Stimulated activated naive CD8-positive, alpha-beta T cell treated with anti-CD3 and anti-CD28 coated beads, Interleukin-15, Interleukin-2, amounts not matched to agents 100 U/mL and 50 U/mL, for 24 hours (primary cell): ENCODE measurements around the gene SDSL.

Experiments
- ATAC-seq: fragments of 150-1000 bp; cut with Tn5 transposase; one replicate; pipeline ENCODE4 v1.10.0; 2021
- DNase-seq: peaks from one replicate; pipeline ENCODE4 v3.0.0; 2021

SDSL gene

DNA sequence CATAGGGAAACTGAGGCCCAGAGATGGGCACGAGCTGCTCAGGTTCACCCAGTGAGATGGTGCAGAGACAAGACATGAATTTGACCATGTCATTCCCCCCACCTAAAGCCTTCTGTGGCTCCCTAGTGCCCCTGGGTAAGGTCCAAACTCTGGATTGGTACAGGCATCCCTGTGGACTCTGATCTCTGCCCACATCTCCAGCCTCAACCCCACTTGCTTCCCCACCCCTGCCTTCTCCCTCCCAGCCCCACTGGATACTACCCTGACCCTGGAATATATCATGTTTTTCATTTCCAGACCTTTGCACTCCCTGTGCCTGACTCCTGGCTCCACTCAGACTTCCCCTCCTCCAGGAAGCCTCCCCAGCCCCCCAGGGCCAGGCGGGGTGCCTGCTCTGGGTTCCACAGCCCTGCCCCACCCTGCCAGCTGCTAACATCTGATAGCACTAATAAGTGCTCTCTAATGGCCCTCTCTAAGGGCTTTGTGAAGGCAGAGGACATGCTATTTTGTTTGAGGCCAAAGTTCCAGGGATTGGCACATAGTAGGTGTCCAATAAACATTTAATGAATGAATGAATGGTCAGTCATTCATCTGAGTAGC is 1.1 kb upstream of the SDSL start:
- DNase-seq = no peak

DNA sequence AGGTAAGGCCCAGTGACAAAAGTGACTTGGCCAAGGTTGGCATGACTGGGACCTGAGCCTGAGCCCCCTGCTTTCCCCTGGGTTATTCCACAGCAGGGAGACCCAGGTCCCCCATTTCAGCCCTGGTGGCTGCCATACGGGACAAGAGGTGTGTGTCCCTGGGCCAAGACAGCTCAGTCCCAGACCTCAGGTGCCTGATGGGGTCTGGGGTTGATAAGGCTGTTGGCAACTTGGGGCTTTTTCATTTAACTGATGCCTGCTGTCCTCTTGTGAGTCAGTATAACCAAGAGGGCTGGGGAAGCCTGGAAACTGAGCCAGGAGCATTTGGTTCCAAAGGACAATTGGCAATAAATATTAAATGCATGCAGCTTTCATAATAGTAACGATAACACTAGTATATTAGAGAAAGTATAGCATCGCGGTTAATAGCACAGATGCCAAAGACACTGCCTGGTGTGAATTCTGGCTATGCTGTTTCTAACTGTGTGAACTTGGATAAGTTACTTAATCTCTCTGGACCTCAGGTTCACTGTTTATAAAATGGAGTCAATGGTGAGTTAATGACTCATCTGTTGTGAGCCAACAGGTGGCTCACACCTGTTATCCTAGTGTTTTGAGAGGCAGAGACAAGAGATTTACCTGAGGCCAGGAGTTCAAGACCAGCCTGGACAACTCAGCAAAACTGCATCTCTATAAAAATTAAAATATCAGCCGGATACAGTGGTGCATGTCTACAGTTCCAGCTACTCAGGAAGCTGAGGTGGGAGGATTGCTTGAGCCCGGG is 898 bp downstream of the SDSL start:
- no peak for DNase-seq
- ATAC-seq = no peak

More for the DNA sequence above, 1.1 kb upstream of the SDSL start:
- ATAC-seq = no peak

DNA sequence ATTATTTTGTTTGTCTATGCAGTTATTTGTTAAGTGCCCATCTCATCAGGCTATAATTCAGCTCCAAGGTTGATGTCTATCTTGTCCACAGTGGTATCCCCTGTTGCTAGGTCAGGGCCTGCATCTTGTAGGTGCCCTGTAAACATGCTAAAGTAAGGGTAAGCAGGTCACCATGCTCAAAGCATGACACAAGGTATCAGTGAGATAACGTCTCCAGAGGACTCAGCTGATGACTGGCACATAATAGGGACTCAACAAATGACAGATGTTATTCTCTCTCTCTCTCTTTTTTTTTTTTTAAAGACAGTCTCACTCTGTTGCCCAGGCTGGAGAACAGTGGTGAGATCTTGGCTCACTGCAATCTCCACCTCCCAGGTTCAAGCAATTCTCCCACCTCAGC is 2.3 kb downstream of the SDSL start:
- no peak for DNase-seq
- no peak for ATAC-seq

DNA sequence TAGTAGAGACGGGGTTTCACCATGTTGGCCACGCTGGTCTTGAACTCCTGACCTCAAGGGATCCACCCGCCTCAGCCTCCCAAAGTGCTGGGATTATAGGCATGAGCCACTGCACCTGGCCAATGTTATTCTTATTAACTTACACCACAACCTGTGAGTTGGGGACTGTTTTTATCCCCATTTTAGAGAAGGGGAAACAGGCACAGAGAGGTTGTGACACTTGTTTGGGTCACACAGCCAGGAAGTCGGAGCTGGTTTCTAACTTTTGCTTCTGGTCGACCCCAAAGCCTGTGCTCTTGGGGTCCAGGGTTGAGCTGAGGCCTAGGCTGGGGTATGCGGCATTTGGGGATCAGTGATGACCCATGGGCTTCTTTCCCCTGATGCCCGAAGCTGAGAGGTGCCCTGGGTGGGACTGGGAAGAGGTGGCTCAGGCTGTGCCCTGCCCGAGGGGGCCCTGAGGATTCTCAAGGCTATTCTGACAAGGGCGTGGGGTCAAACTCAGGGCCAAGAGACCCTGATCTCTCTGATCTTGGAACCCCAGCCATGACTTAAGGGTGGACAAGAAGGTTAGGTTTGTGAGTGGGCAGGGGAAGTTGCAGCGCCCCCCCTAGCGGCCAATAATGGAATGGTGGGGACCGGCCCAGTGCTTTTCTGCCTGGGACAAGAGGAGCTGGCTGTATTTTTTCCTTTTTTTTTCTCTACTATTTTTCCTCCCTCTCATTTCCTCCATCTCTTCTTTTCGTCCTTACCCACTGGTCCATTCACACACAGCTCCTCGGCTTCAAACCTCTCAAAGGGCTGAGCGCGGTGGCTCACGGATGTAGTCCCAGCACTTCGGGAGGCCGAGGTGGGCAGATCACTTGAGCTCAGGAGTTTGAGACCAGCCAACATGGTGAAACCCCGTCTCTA is 3.0 kb downstream of the SDSL start:
- ATAC-seq = peak; percentile 41

DNA sequence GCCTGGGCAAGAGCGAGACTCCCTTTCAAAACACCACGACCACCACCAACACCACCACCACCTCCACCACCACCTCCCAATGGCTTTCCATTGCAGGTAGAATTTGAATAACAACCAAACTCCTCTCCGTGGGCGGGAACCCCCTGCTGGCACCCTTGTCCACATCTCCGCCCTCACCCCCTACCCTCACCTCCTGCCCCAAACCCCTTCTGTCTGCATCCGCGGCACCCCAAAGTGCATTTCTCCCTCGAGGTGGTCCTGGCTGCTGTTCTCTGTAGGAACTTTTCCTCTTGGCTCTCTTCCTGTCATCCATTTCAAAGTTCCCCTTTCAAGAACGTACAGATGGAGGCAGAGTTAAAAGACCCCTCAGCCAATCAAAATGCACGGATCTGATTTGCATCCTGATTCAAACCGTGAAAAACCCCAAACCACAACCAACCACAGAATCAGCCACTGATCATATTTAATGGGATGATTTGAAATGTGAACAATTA is 3.8 kb downstream of the SDSL start:
- ATAC-seq = no peak
- DNase-seq = no peak

More for the DNA sequence above, 3.0 kb downstream of the SDSL start:
- peak; percentile 70 for DNase-seq

DNA sequence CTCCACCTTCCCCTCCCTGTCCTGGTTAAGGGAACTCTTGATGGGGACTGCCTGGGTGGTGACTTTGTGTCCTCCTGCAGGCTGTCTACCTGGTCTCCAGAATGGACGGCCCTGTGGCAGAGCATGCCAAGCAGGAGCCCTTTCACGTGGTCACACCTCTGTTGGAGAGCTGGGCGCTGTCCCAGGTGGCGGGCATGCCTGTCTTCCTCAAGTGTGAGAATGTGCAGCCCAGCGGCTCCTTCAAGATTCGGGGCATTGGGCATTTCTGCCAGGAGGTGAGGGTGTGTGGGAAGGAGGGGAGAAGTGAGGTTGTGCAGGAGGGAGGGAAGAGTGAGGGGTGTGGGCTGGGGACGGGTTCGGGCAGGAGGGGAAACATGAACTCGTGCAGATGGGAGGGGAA is 5.7 kb downstream of the SDSL start:
- no peak for ATAC-seq
- DNase-seq = no peak

DNA sequence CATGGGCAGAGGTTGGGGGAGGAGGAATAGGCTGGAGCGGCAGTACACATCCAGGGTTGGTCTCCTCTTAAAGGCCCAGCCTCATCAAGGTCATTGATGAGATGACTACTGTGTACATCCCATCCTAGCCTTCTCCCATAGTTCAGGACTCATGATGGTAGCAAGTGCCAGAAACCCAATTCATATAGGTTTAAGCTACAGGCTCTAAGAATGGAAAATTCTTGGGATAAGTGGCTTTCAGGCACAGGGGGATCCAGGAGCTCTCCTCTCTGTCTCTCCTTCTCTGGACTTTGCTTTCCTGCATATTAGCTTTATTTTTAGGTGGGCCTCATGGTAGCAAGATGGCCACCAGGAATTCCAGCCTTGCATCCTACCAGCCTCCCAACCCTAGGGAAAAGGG is 6.3 kb downstream of the SDSL start:
- ATAC-seq (no peak), DNase-seq (no peak)

DNA sequence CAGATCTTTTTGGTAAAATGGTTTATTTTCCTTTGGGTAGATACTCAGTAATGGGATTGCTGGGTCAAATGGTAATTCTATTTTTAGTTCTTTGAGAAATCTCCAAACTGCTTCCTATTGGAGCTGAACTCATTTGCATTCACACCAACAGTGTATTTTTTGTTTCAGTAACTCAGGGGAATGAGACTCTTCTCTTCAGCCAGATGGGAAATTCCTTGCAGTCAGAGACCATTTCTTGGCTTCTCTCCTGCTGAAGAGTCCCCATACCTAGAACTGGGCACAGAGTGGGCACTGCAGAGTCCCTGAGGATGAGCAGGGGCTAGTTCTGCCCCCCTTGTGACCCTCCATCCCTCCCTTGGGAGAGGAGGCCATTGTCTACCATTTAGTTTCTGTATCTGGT is 10.8 kb downstream of the SDSL start:
- ATAC-seq = no peak

DNA sequence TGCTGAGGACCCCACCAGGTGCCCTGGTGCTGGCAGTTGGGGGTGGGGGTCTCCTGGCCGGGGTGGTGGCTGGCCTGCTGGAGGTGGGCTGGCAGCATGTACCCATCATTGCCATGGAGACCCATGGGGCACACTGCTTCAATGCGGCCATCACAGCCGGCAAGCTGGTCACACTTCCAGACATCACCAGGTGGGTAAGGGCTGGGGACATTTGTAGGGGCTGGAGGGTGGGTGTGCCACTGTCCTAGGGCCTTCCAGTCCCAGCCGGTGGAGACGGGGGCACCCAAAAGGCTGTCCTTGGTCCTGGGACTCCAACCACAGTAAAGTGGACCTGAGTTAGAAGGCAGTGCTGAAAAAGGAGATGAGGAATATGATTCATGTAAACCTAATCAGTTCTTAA is 13.2 kb downstream of the SDSL start:
- ATAC-seq = no peak
- DNase-seq = no peak

More for the DNA sequence above, 10.8 kb downstream of the SDSL start:
- DNase-seq = no peak

DNA sequence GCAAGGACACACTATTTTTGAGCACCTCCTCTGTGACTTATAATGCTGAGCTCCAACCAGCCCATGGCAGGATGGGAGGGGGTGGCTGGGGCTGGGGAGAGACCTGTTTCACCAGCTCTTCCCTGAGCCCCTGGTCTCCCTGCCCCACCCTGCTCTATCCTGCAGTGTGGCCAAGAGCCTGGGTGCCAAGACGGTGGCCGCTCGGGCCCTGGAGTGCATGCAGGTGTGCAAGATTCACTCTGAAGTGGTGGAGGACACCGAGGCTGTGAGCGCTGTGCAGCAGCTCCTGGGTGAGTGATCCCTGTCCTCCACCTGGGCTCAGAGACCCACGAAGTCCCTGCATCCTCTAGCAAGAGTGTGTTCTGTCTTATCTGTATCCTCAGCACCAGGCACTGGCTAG is 14.4 kb downstream of the SDSL start:
- DNase-seq (no peak), ATAC-seq (no peak)

DNA sequence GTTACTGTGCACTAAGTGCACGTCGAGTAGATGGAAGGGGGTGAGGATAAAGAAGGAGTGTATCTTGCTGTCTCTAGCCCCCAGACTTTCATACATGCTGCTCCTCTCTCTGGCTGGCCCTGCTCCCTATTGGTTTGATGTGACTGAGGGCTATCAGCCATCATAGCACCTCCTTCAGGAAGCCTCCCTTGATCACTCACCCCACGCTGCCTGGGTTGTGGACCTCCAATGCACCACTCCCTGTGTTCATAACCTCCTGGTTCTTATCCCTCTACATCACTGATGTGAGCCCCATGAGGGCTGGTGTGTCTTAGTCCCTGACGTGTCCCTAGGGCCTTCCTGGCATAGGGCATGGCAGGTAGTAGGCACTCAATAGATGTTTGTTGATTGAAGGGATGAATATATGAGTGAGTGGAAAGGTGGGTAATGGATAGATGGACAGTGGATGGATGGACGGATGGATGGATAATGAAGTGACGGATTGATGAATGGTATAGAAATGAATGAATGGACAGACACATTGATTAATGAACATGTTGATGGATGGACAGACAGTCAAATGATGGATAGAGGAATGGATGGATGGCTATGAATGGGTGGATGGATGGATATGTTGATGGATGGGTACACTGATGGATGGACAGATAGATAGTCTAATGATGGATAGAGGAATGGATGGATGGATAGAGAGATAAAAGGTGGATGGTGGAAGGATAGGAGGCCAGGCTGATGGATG is 15.0 kb downstream of the SDSL start:
- ATAC-seq = no peak
- no peak for DNase-seq

DNA sequence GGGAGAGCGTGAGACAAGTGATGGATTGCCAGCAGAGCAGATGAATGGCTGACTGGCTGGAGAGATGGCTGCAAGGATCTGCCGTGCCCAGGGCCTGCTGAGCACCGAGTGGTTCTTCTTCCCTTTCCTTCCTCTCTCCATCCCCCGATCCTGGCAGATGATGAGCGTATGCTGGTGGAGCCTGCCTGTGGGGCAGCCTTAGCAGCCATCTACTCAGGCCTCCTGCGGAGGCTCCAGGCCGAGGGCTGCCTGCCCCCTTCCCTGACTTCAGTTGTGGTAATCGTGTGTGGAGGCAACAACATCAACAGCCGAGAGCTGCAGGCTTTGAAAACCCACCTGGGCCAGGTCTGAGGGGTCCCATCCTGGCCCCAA is 15.5 kb downstream of the SDSL start:
- DNase-seq (no peak), ATAC-seq (no peak)

DNA sequence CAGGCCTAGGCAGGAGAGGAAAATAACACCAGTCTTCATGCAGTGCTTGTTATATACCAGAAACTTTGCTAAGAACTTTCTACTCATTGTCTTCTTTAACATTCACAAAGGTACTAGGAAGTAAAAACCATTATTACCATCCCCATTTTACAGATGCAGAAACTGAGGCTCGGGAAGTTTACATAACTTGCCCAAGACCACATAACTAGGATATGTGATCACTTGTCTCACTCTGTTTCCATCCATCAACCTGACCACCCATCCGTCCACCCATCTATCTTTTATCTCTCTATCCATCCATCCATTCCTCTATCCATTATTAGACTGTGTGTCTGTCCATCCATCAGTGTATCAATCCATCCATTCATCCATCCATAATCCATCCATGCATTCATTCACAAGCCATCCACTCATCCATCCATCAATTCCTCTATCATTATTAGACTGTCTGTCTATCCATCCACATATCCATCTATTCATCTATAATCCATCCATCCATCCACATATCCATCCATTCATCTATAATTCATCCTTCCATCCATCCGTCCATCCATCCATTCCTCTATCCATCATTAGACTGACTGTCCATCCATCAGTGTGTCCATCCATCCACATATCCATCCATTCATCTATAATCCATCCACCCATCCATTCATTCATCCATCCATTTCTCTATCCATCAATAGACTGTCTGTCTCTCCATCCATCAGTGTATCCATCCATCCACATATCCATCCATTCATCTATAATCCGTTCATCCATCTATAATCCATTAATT is 16.5 kb downstream of the SDSL start:
- ATAC-seq = no peak
- DNase-seq = no peak

DNA sequence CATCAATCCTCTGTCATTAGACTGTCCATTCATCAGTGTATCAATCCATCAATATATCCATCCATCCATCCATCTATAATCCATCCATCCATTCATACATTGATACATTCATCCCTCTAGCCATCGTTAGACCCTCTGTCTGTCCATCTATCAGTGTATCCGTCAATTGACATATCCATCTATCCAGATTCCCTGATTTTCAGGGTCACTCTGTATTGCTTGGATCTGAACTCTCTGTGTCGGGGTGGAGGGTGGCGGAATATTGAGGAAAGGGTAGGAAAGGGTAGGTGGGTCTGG is 17.1 kb downstream of the SDSL start:
- DNase-seq = no peak
- no peak for ATAC-seq

DNA sequence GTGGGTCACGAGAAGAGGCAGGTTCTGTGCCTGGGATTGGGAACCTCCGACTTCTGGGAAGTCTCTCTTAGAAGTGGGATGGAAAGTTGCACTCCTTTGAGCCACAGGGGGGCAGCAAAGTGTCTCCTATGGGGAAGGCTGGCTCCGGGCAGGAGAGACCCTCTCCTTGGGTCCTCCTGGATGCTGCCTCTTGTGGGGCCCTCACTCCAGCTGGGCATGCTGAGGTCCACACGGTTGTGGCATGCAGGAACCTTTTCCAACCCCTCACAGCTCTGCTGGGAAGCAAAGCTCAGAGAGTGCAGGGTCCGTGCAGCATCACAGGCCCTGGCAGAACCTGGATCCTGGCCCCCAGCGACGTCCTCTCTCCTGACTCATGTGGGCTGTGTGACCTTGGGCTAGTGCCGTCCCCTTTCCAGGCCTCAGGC is 17.4 kb downstream of the SDSL start:
- ATAC-seq (peak; percentile 37), DNase-seq (peak; percentile 31)

DNA sequence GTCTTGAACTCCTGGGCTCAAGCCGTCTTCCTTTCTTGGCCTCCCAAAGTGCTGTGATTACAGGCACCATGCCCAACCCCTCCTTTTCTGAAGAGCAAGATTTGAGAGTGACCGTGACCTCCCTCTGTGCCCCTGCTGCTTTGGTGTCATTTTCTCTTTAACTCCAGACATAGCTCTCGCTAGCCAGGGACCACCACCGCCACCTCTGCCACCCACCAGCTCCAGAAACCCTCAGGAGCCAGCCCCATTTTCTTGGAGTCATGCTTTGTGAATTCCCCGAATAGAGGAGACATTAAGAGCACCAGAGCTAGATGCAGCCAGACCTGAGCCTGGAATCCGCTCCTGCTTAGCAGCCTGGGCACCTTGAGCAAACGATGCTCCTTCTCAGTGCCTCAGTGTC is 18.2 kb downstream of the SDSL start:
- ATAC-seq = no peak
- no peak for DNase-seq

DNA sequence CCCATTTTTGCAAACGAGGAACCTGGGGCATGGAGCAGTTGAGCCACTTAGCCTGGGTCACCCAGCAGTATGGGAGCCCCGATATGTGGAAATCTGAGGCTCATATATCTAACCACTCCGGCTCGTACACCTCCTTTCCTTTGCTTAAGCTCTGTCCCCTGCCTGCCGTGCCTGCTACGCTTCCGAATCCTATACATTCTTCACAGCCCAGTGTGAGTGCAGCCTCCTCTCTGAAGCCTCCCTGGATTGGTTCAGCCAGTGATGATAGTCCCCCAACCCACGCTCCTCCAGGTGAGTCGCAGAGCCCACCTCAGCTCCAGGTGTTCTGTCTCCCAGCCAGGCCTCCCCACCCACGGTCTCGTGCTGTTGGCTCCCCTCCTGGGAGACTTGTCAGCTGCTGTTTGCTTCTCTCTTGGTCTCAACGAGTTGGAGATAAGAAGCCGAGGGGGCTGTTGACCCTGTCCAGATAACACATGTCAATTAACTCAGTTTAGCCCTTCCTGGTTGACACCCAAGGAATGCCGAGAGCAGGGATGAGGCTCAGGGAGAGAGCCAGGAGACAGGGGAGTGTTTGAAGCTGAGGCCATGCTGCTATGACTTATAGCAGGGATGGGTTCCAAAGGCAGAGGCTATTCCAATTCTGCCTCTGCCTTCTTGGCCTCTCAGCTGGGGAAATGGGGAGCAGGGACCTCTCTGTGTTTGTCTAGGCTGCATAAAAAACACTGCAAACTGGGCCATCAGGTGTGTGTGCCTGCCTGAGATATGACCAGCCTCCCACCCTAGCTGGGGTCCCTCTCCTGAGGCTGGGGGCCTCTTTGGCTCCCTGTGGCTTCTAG is 19.0 kb downstream of the SDSL start:
- DNase-seq (no peak), ATAC-seq (no peak)

DNA sequence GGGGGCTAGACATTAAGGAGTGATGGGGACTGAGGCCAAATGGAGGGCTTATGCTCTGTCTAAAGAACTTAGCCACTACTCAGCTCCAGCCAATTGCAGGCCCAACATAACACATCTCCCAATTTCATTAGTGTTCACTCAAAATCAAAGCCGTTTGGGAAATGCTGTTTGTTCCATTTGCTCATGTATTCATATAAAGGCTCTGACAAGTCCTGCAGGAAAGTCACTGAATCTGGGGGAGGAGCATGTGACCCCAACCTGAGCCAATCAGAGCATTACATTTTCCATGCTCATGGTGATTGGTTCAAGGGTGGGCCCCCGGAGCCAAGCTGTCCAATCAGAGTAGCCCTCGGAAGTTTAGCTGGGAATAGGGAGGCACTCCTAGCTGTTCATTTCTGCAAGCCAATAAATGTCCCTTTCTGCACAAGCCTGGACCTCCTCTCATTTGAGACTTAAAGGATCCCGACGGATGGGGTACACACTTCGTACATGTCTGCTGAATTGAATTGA is 20.9 kb downstream of the SDSL start:
- no peak for ATAC-seq
- no peak for DNase-seq

DNA sequence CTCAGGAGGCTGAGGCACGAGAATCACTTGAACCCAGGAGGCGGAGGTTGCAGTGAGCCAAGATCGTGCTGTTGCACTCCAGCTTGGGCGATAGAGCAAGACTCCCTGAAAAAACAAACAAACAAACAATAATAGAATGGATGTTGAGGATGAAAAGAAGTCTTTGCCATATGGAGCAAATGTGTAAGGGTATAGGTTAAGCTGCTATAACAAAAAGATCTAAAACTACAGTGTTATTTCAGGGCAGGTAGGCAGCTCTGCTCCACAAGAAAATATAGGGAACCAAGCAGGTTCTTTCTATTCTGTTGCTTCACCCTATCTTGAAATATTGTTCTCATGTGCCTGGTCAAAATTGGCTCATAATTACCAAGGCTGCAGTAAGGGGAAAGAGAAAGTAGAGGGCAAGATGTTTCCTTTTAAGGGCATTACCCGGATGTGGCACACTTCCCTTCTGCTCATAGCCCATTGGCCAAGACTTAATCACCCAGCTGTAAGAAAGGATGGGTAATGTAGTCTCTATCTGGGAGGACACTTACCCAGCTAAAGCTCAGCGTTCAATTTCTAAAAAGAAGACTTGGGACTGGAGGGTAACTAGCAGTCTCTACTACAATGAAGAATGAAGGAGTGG is 23.5 kb downstream of the SDSL start:
- ATAC-seq = no peak
- no peak for DNase-seq

DNA sequence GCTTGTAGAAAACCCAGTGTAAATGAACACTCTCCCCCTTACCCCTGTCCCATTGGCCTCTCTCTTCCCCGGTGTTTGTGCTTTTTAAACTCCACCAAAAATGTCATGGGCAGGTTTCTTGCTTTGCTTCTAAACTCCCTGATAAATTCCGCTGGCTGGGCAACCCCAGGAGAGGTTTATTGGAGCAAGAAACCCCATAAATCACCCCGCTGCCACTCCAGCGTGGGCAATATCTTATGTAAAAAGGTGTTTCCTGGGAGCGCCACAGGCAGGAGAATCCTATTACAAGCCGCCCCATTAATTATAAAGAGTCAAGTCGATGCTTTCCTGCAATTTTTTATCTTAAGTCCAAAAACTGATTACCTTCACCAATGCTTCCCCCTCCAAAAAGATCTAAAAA is 26.7 kb downstream of the SDSL start:
- ATAC-seq (no peak), DNase-seq (no peak)
